HFFc6 (cell line): ENCODE results near the gene BCAS3. TPM values are rescaled to one million over a fixed set of nuclear protein-coding genes. Genes with fewer than 3 reads are reported as not detected.

ENCODE experiments used
- DNase-seq: peaks from one replicate; pipeline ENCODE4 v3.0.0-alpha.2; 2018
- H3K27ac Mint-ChIP-seq: 2 replicates; pipeline ENCODE4 v1.8.0; 2020; ENCODE audit warnings: mild to moderate bottlenecking, mixed read lengths
- H3K27me3 Mint-ChIP-seq: 2 replicates; pipeline ENCODE4 v1.8.0; 2021; ENCODE audit warnings: mild to moderate bottlenecking, moderate library complexity, mixed read lengths; ENCODE audit not compliant: insufficient read depth
- H3K36me3 Mint-ChIP-seq: 2 replicates; pipeline ENCODE4 v1.8.0; 2021; ENCODE audit warnings: low read depth, mixed read lengths
- H3K4me1 Mint-ChIP-seq: 2 replicates; pipeline ENCODE4 v1.8.0; 2020; ENCODE audit warnings: low read depth, mixed read lengths
- H3K4me3 Mint-ChIP-seq: 2 replicates; pipeline ENCODE4 v1.8.0; 2020; ENCODE audit warnings: mild to moderate bottlenecking, moderate library complexity, mixed read lengths
- H3K9me3 Mint-ChIP-seq: 2 replicates; pipeline ENCODE4 v1.8.0; 2020; ENCODE audit warnings: mild to moderate bottlenecking, mixed read lengths
- CTCF ChIP-seq: fragments of 200-600 bp; sonication (generic); IDR thresholded peaks from 2 replicates; pipeline ENCODE4 v1.5.0; 2021; ENCODE audit warnings: antibody characterized with exemption, mild to moderate bottlenecking
- total RNA-seq, 6 experiments: library from RNA; stranded (reverse); fragmentation: NEBNext Ultra II Directional; extraction: Animal tissue kit (Norgen Biotek cat#: 25700); gene quantifications; 2 replicates in 1 of 6; 3 replicates in 5 of 6; pipeline ENCODE4 v1.2.3, GENCODE V29; 2021

BCAS3 gene
- total RNA-seq, 6 experiments from 2014 or later, result 9.8 to 13.8 (median 12.0) TPM

DNA sequence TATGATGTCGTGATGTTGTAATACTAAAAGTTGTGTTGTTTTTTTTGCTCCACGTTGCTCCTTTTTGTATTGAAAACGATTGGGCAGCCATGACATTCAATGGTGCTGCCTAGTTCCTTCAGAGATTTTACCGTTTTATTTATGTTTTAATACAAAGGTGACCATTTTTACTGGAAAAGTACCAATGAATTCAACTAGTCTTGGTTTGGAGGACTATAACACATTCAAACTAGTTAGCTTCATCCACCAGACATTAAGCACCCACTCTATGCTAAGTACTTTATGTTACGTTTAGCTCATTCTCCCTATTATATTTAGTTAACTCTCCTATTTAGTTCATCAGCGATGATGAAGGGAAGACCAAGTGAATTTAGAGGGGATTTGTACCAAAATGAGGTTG is 605.4 kb downstream of the BCAS3 start:
- H3K4me1 Mint-ChIP-seq, result peaks cover 79% of the 10 kb centered on the region
- peaks cover 7% of the 10 kb centered on the region for H3K9me3 Mint-ChIP-seq
- H3K4me3 Mint-ChIP-seq, result no peak overlapping the region
- peaks cover 6% of the 10 kb centered on the region for H3K36me3 Mint-ChIP-seq
- TF ChIP-seq CTCF, result no peak
- no peak for DNase-seq
- H3K27ac Mint-ChIP-seq, result peak overlapping the region; percentile 90; the same call in 1 of the 2 replicates
- H3K27me3 Mint-ChIP-seq, result no peaks in the 10 kb centered on the region

GRCh38 chr17:61284174-61284573 is 606.5 kb downstream of the BCAS3 start:
- peak overlapping the region; percentile 64 for H3K4me3 Mint-ChIP-seq
- peaks cover 7% of the 10 kb centered on the region for H3K9me3 Mint-ChIP-seq
- H3K27me3 Mint-ChIP-seq, result no peaks in the 10 kb centered on the region
- peaks cover 79% of the 10 kb centered on the region for H3K4me1 Mint-ChIP-seq
- H3K36me3 Mint-ChIP-seq, result peaks cover 6% of the 10 kb centered on the region
- peak overlapping the region; percentile 90 for H3K27ac Mint-ChIP-seq
- peak; percentile 88 for DNase-seq
- TF ChIP-seq CTCF, result no peak

DNA sequence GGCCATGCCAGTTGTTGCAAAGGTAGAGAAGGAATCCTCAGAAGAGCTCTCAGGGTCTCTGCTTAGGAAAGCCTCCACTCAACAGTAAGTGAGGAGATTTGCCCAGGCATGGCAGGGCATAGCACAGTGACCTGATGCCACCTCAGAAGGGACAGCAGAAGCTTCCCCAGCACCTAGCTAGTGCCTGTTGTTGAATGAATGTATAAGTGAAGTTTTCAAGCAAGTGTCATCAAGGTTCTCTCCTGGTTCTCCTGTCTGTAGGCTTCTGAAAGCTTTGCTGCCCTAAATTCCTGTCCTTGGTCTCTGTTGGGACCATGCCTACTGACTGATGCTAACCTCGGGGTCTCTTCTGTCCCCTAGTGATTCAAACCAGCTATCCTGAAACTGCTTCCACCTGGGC is 607.1 kb downstream of the BCAS3 start:
- Mint-ChIP-seq H3K4me3 (peak overlapping the region; percentile 64; the same call in 1 of the 2 replicates), H3K4me1 (peaks cover 79% of the 10 kb centered on the region), H3K27ac (peak overlapping the region; percentile 90), H3K9me3 (peaks cover 7% of the 10 kb centered on the region), H3K27me3 (no peaks in the 10 kb centered on the region), H3K36me3 (peaks cover 6% of the 10 kb centered on the region)
- DNase-seq, result no peak
- no peak for TF ChIP-seq CTCF

DNA sequence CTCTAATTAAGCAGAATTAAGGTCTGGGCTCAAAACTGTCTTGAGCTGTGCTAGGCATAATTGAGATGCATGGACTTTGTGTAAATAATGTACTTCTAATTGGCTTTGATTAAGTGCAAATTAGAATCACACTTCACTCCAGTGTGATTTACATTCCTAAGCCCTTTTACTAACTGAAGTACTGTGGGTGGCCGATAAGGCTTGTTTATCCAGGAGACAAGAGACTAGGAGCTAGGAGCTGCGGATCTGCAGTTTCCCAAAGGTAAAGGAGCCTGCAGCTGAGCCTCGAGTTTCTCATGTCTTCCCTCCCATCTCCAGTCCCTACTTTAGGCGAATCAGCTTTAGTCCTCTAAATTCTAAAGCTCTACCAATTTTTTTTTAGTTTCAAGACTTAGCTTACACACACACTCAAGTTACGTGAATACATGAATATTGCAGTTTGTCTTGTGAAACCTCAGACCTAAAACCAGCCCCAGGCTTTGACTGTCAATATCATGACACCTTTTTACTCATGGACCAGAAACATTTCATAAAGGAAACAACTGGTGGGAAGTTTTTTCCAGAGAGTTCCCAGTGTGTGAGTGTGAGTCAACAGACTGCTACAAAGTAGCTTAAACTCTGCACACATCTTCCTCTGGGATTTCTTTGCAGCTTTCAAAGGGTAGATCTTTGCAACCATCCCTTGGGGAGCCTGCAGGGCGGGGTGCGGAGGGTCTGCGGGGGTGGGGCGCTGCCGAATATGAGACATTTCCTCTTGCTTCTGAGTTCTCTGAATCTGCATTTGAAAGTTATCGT is 608.1 kb downstream of the BCAS3 start:
- H3K9me3 Mint-ChIP-seq, result peaks cover 7% of the 10 kb centered on the region
- no peaks in the 10 kb centered on the region for H3K27me3 Mint-ChIP-seq
- H3K4me3 Mint-ChIP-seq, result peak overlapping the region; percentile 59; the same call in 1 of the 2 replicates
- peaks cover 76% of the 10 kb centered on the region for H3K4me1 Mint-ChIP-seq
- DNase-seq, result peak; percentile 84
- no peak for TF ChIP-seq CTCF
- H3K36me3 Mint-ChIP-seq, result peaks cover 6% of the 10 kb centered on the region
- peak overlapping the region; percentile 90 for H3K27ac Mint-ChIP-seq

GRCh38 chr17:61286449-61286848 is 608.8 kb downstream of the BCAS3 start:
- TF ChIP-seq CTCF, result no peak; the same call in 1 of the 2 replicates
- Mint-ChIP-seq H3K4me1 (peaks cover 75% of the 10 kb centered on the region), H3K27me3 (no peaks in the 10 kb centered on the region), H3K36me3 (peaks cover 6% of the 10 kb centered on the region), H3K27ac (peak overlapping the region; percentile 90), H3K9me3 (peaks cover 7% of the 10 kb centered on the region), H3K4me3 (no peak overlapping the region; the same call in 1 of the 2 replicates)
- no peak for DNase-seq
